HepG2 (cell line): ENCODE data around the gene SYNGR4. TPM values are rescaled to one million over a fixed set of nuclear protein-coding genes. Genes with fewer than 3 reads are reported as not detected.
A peak's percentile ranks its signal among the peaks of the same experiment; 100 is the strongest.

Experiments used
- ELF3 ChIP-seq: IDR thresholded peaks from 2 replicates; pipeline ENCODE4 v1.6.1; 2016; ENCODE audit warnings: missing genetic modification reagents, missing compliant biosample characterization
- HES4 ChIP-seq: sonication (generic); formaldehyde crosslinking; IDR thresholded peaks from 2 replicates; pipeline ENCODE4 v1.9.0; 2021; ENCODE audit warnings: mild to moderate bottlenecking, missing genetic modification reagents, borderline replicate concordance
- HNF4A ChIP-seq: sonication (generic); formaldehyde crosslinking; IDR thresholded peaks from 2 replicates; pipeline ENCODE4 v1.4.0; 2020; ENCODE audit warnings: missing genetic modification reagents
- LBX2 ChIP-seq: sonication (generic); formaldehyde crosslinking; IDR thresholded peaks from 2 replicates; pipeline ENCODE4 v1.5.0; 2020; ENCODE audit warnings: missing genetic modification reagents, mild to moderate bottlenecking, borderline replicate concordance
- MAF1 ChIP-seq: sonication (generic); formaldehyde crosslinking; IDR thresholded peaks from 2 replicates; pipeline ENCODE4 v1.5.0; 2020; ENCODE audit warnings: missing genetic modification reagents, borderline replicate concordance
- NFKB2 ChIP-seq: sonication (generic); formaldehyde crosslinking; IDR thresholded peaks from 2 replicates; pipeline ENCODE4 v1.4.0; 2020; ENCODE audit warnings: missing genetic modification reagents, borderline replicate concordance
- NFRKB ChIP-seq: fragments of 450-650 bp; IDR thresholded peaks from 2 replicates; pipeline ENCODE4 v1.6.1; 2017
- PHF21A ChIP-seq: sonication (generic); formaldehyde crosslinking; IDR thresholded peaks from 2 replicates; pipeline ENCODE4 v1.5.0; 2020; ENCODE audit warnings: mild to moderate bottlenecking, missing genetic modification reagents
- POLR2AphosphoS2 ChIP-seq: IDR thresholded peaks from 2 replicates; pipeline ENCODE4 v1.6.1; 2011; ENCODE audit warnings: low read depth, low read length, improper control_type of control experiment
- REPIN1 ChIP-seq: sonication (generic); formaldehyde crosslinking; IDR thresholded peaks from 2 replicates; pipeline ENCODE4 v1.8.0; 2022; ENCODE audit warnings: missing genetic modification reagents, low read depth, mild to moderate bottlenecking, borderline replicate concordance
- TFDP1 ChIP-seq: IDR thresholded peaks from 2 replicates; pipeline ENCODE4 v1.6.1; 2016; ENCODE audit warnings: missing compliant biosample characterization, missing genetic modification reagents, borderline replicate concordance
- U2AF2 ChIP-seq: fragments of 200-400 bp; formaldehyde crosslinking; IDR thresholded peaks from 2 replicates; pipeline ENCODE4 v1.6.1; 2017; ENCODE audit warnings: low read depth, mild to moderate bottlenecking, low read length
- ZBTB7B ChIP-seq: sonication (generic); formaldehyde crosslinking; IDR thresholded peaks from 2 replicates; pipeline ENCODE4 v1.4.0; 2020; ENCODE audit warnings: missing genetic modification reagents
- ZEB1 ChIP-seq: IDR thresholded peaks from 2 replicates; pipeline ENCODE4 v1.6.1; 2012; ENCODE audit warnings: mild to moderate bottlenecking, low read depth, inconsistent platforms; ENCODE audit not compliant: insufficient replicate concordance
- ZFP82 ChIP-seq: sonication (generic); formaldehyde crosslinking; IDR thresholded peaks from 2 replicates; pipeline ENCODE4 v1.5.1; 2020; ENCODE audit warnings: mild to moderate bottlenecking, missing genetic modification reagents, borderline replicate concordance
- ZFX ChIP-seq: sonication (generic); formaldehyde crosslinking; IDR thresholded peaks from 2 replicates; pipeline ENCODE4 v1.4.0; 2020; ENCODE audit warnings: mild to moderate bottlenecking, low read depth, missing genetic modification reagents, moderate library complexity
- ZNF326 ChIP-seq: sonication (generic); formaldehyde crosslinking; IDR thresholded peaks from 2 replicates; pipeline ENCODE4 v1.4.0; 2020; ENCODE audit warnings: missing genetic modification reagents, borderline replicate concordance
- ZNF446 ChIP-seq: sonication (generic); formaldehyde crosslinking; IDR thresholded peaks from 2 replicates; pipeline ENCODE4 v1.5.0; 2020; ENCODE audit warnings: mild to moderate bottlenecking, missing genetic modification reagents
- ZNF678 ChIP-seq: sonication (generic); formaldehyde crosslinking; IDR thresholded peaks from 2 replicates; pipeline ENCODE4 v1.4.0; 2020; ENCODE audit warnings: mild to moderate bottlenecking, missing genetic modification reagents
- ZNF710 ChIP-seq: sonication (generic); formaldehyde crosslinking; IDR thresholded peaks from 2 replicates; pipeline ENCODE4 v1.5.0; 2020; ENCODE audit warnings: mild to moderate bottlenecking, missing genetic modification reagents, borderline replicate concordance
- ZNF776 ChIP-seq: sonication (generic); formaldehyde crosslinking; IDR thresholded peaks from 2 replicates; pipeline ENCODE4 v1.4.0; 2020; ENCODE audit warnings: mild to moderate bottlenecking, missing genetic modification reagents
- ZNF83 ChIP-seq: sonication (generic); formaldehyde crosslinking; IDR thresholded peaks from 2 replicates; pipeline ENCODE4 v1.4.0; 2020; ENCODE audit warnings: missing genetic modification reagents, mild to moderate bottlenecking, borderline replicate concordance
- ZNF891 ChIP-seq: sonication (generic); formaldehyde crosslinking; IDR thresholded peaks from 2 replicates; pipeline ENCODE4 v1.5.0; 2020; ENCODE audit warnings: mild to moderate bottlenecking, missing genetic modification reagents
- polyA plus RNA-seq, 8 experiments: library from polyadenylated mRNA; depleted of rRNA in 3 of 8; stranded (reverse) in 7 of 8; unstranded in 1 of 8; fragments of >200 nt; fragmentation: Illumina TruSeq in 4 of 8; extraction: Trizol in 4 of 8; gene quantifications; 2 replicates each; pipeline versions ENCODE4 v1.2.1 to v1.2.3, GENCODE V29; 2011 to 2016; ENCODE audit warnings: low read depth in 4 of 8, missing spikeins in 1 of 8, mixed read lengths in 1 of 8; ENCODE audit not compliant: insufficient read depth in 1 of 8
- total RNA-seq, 5 experiments: library from RNA; depleted of rRNA; stranded (reverse); fragments of >200 nt; fragmentation: Illumina TruSeq; extraction: Trizol; gene quantifications; 2 replicates each; pipeline ENCODE4 v1.2.3, GENCODE V29; 2016; ENCODE audit warnings: low read depth in 1 of 5
- TF ChIP-seq, protein P1 (sequence below): fragments of 450-650 bp; IDR thresholded peaks from 2 replicates; pipeline ENCODE4 v1.6.1; 2017; ENCODE audit warnings: mild to moderate bottlenecking
- TF ChIP-seq, protein P2 (sequence below): sonication (generic); formaldehyde crosslinking; IDR thresholded peaks from 2 replicates; pipeline ENCODE4 v1.8.1; 2023; ENCODE audit warnings: mild to moderate bottlenecking, missing genetic modification reagents, borderline replicate concordance

Gene SYNGR4
- total and polyA plus RNA-seq, 2 of the 13 experiments (the other 11 are each of a cell fraction or from before 2014, with no cell fraction given), result not detected

GRCh38 chr19:48363500-48363809, 712 bp upstream of the SYNGR4 start (continued):
- TF ChIP-seq, protein P1, sequence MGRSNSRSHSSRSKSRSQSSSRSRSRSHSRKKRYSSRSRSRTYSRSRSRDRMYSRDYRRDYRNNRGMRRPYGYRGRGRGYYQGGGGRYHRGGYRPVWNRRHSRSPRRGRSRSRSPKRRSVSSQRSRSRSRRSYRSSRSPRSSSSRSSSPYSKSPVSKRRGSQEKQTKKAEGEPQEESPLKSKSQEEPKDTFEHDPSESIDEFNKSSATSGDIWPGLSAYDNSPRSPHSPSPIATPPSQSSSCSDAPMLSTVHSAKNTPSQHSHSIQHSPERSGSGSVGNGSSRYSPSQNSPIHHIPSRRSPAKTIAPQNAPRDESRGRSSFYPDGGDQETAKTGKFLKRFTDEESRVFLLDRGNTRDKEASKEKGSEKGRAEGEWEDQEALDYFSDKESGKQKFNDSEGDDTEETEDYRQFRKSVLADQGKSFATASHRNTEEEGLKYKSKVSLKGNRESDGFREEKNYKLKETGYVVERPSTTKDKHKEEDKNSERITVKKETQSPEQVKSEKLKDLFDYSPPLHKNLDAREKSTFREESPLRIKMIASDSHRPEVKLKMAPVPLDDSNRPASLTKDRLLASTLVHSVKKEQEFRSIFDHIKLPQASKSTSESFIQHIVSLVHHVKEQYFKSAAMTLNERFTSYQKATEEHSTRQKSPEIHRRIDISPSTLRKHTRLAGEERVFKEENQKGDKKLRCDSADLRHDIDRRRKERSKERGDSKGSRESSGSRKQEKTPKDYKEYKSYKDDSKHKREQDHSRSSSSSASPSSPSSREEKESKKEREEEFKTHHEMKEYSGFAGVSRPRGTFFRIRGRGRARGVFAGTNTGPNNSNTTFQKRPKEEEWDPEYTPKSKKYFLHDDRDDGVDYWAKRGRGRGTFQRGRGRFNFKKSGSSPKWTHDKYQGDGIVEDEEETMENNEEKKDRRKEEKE, result no peak
- TF ChIP-seq MAF1 (CRISPR knock-in tag), result no peak
- no peak for TF ChIP-seq PHF21A (CRISPR knock-in tag)
- no peak for TF ChIP-seq LBX2 (CRISPR knock-in tag)
- no peak for TF ChIP-seq ZNF446 (CRISPR knock-in tag)
- TF ChIP-seq POLR2AphosphoS2, result no peak
- TF ChIP-seq ZNF776 (CRISPR knock-in tag), result no peak
- 0 out of 2 replicates have a peak, but pooled peaks have one; percentile 35 for TF ChIP-seq REPIN1
- no peak for TF ChIP-seq TFDP1 (CRISPR knock-in tag)
- TF ChIP-seq ZNF326 (CRISPR knock-in tag), result 0 out of 2 replicates have a peak, but pooled peaks have one; percentile 37
- no peak for TF ChIP-seq NFRKB
- TF ChIP-seq ZNF83, result no peak
- 0 out of 2 replicates have a peak, but pooled peaks have one; percentile 5 for TF ChIP-seq ZNF678 (CRISPR knock-in tag)
- no peak; the same call in 1 of the 2 replicates for TF ChIP-seq ZBTB7B (CRISPR knock-in tag)
- no peak; the same call in 1 of the 2 replicates for TF ChIP-seq HNF4A (CRISPR knock-in tag)
- TF ChIP-seq ZFX, result peak; percentile 57; the same call in 1 of the 2 replicates
- TF ChIP-seq ZNF710 (CRISPR knock-in tag), result peak; percentile 60
- TF ChIP-seq HES4 (CRISPR knock-in tag), result no peak
- TF ChIP-seq ELF3 (CRISPR knock-in tag), result no peak
- TF ChIP-seq U2AF2, result no peak
- TF ChIP-seq ZFP82 (CRISPR knock-in tag), result no peak
- TF ChIP-seq ZEB1, result no peak
- TF ChIP-seq, protein P2, sequence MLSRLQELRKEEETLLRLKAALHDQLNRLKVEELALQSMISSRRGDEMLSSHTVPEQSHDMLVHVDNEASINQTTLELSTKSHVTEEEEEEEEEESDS (CRISPR knock-in tag), result no peak
- no peak for TF ChIP-seq NFKB2 (CRISPR knock-in tag)
- TF ChIP-seq ZNF891, result peak; percentile 83; the same call in 1 of the 2 replicates
